OCI-LY7 (cell line): ENCODE data around the gene HSPA1L.

Experiments
- CTCF ChIP-seq: fragments of 200-600 bp; sonication (generic); conservative IDR thresholded peaks from 2 replicates; pipeline ENCODE4 v1.5.1; 2014; ENCODE audit warnings: mild to moderate bottlenecking, antibody characterized with exemption, low read length, moderate library complexity, mixed read lengths
- EZH2phosphoT487 ChIP-seq: fragments of 200-600 bp; sonication (generic); IDR thresholded peaks from 2 replicates; pipeline ENCODE4 v1.6.1; 2018; ENCODE audit warnings: low read depth, borderline replicate concordance, mild to moderate bottlenecking, mixed run types, antibody characterized with exemption, low read length, moderate library complexity, mixed read lengths

DNA sequence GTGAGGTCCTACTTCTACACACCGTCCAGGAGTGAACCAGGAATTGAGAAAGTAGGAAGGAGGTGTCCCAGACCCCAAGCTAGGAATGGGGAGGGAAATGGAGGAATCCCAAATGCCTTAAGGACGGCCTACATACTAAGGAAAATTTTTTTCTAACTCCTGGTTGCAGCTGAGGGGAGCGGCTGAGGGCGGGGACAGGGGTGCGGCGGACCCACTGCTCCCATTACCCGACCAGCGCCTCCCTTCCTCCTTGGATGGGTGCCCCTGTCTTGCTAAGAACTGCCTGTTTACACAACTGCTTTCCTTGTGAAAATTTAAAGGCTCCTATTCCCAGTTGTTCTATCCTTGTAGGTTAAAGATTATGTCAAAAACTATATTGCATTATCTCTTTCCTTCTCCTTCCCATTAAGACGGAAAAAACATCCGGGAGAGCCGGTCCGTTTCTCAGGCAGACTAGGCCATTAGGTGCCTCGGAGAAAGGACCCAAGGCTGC lies 11.8 kb upstream of the HSPA1L start:
- TF ChIP-seq CTCF (no peak; the same call in 1 of the 2 replicates), EZH2phosphoT487 (no peak)
